H9 (cell line): ENCODE data around the gene SPRR5. TPM values are rescaled to one million over a fixed set of nuclear protein-coding genes. Genes with fewer than 3 reads are reported as not detected.

Experiments used
- DNase-seq: peaks from one replicate; pipeline ENCODE4 v3.0.0-alpha.2; 2017
- H2AFZ ChIP-seq: one replicate; pipeline ENCODE4 v1.6.1; 2013; ENCODE audit warnings: mild to moderate bottlenecking, low read length, control low read depth, moderate library complexity
- H2AK5ac ChIP-seq: 2 replicates; pipeline ENCODE4 v1.6.1; 2013; ENCODE audit warnings: low read length, control low read depth, mixed read lengths; ENCODE audit not compliant: insufficient read length
- H2BK120ac ChIP-seq: one replicate; pipeline ENCODE4 v1.6.1; 2013; ENCODE audit warnings: low read depth, mild to moderate bottlenecking, low read length, control low read depth, inconsistent platforms; ENCODE audit not compliant: poor library complexity, severe bottlenecking
- H2BK12ac ChIP-seq: 2 replicates; pipeline ENCODE4 v1.6.1; 2013; ENCODE audit warnings: low read length, control low read depth, mixed read lengths, low read depth; ENCODE audit not compliant: insufficient read length
- H2BK15ac ChIP-seq: 2 replicates; pipeline ENCODE4 v1.6.1; 2013; ENCODE audit warnings: low read depth, low read length, control low read depth
- H2BK20ac ChIP-seq: one replicate; pipeline ENCODE4 v1.6.1; 2013; ENCODE audit warnings: low read depth, mild to moderate bottlenecking, low read length, control low read depth, inconsistent platforms; ENCODE audit not compliant: poor library complexity, severe bottlenecking
- H2BK5ac ChIP-seq: 2 replicates; pipeline ENCODE4 v1.6.1; 2013; ENCODE audit warnings: low read length, control low read depth, mixed read lengths; ENCODE audit not compliant: insufficient read length
- H3K14ac ChIP-seq: 2 replicates; pipeline ENCODE4 v1.6.1; 2013; ENCODE audit warnings: low read length, control low read depth; ENCODE audit not compliant: insufficient read depth
- H3K18ac ChIP-seq: 2 replicates; pipeline ENCODE4 v1.6.1; 2013; ENCODE audit warnings: low read depth, mild to moderate bottlenecking, mixed read lengths, low read length, control low read depth; ENCODE audit not compliant: insufficient read length
- H3K23ac ChIP-seq: 2 replicates; pipeline ENCODE4 v1.6.1; 2013; ENCODE audit warnings: low read length, control low read depth, mixed read lengths, low read depth; ENCODE audit not compliant: insufficient read length
- H3K23me2 ChIP-seq: 2 replicates; pipeline ENCODE4 v1.6.1; 2013; ENCODE audit warnings: low read depth, mild to moderate bottlenecking, mixed read lengths, low read length, control low read depth; ENCODE audit not compliant: insufficient read length, poor library complexity, severe bottlenecking
- H3K27ac ChIP-seq: 2 replicates; pipeline ENCODE4 v1.5.1; 2013; ENCODE audit warnings: low read length, control low read depth, mixed read lengths, low read depth; ENCODE audit not compliant: insufficient read length
- H3K27me3 ChIP-seq: 2 replicates; pipeline ENCODE4 v1.6.1; 2013; ENCODE audit warnings: low read length, control low read depth, inconsistent platforms; ENCODE audit not compliant: insufficient read depth
- H3K4ac ChIP-seq: 2 replicates; pipeline ENCODE4 v1.6.1; 2013; ENCODE audit warnings: low read depth, mild to moderate bottlenecking, control low read depth, inconsistent platforms, low read length, moderate library complexity
- H3K4me1 ChIP-seq: 2 replicates; pipeline ENCODE4 v1.6.1; 2013; ENCODE audit warnings: low read length, control low read depth, inconsistent platforms; ENCODE audit not compliant: insufficient read depth
- H3K4me2 ChIP-seq: 2 replicates; pipeline ENCODE4 v1.6.1; 2013; ENCODE audit warnings: low read length, control low read depth, mixed read lengths; ENCODE audit not compliant: insufficient read length, insufficient read depth
- H3K56ac ChIP-seq: 2 replicates; pipeline ENCODE4 v1.6.1; 2013; ENCODE audit warnings: low read depth, mild to moderate bottlenecking, mixed read lengths, low read length, control low read depth; ENCODE audit not compliant: insufficient read length
- H3K79me1 ChIP-seq: 2 replicates; pipeline ENCODE4 v1.6.1; 2013; ENCODE audit warnings: low read depth, mild to moderate bottlenecking, moderate library complexity, low read length, control low read depth, inconsistent platforms; ENCODE audit not compliant: insufficient read depth, poor library complexity, severe bottlenecking
- H3K79me2 ChIP-seq: 2 replicates; pipeline ENCODE4 v1.6.1; 2013; ENCODE audit warnings: low read length, control low read depth, inconsistent platforms; ENCODE audit not compliant: insufficient read depth
- H3K9ac ChIP-seq: 2 replicates; pipeline ENCODE4 v1.6.1; 2013; ENCODE audit warnings: low read length, control low read depth, mixed read lengths; ENCODE audit not compliant: insufficient read length; ENCODE audit errors: extremely low read depth
- H3K9me3 ChIP-seq: one replicate; pipeline ENCODE4 v1.6.1; 2013; ENCODE audit warnings: low read depth, low read length, inconsistent platforms; ENCODE audit not compliant: control insufficient read depth
- H3T11ph ChIP-seq: one replicate; pipeline ENCODE4 v1.6.1; 2013; ENCODE audit warnings: mild to moderate bottlenecking, low read length, control low read depth, inconsistent platforms
- H4K20me1 ChIP-seq: one replicate; pipeline ENCODE4 v1.6.1; 2013; ENCODE audit not compliant: control insufficient read depth, insufficient read length, insufficient read depth
- H4K5ac ChIP-seq: 2 replicates; pipeline ENCODE4 v1.6.1; 2013; ENCODE audit warnings: low read depth, mild to moderate bottlenecking, mixed read lengths, low read length, control low read depth; ENCODE audit not compliant: insufficient read length
- H4K8ac ChIP-seq: replicated peaks from 2 replicates; pipeline ENCODE4 v1.6.1; 2013; ENCODE audit warnings: low read length, control low read depth, mixed read lengths, low read depth; ENCODE audit not compliant: insufficient read length
- H4K91ac ChIP-seq: 2 replicates; pipeline ENCODE4 v1.6.1; 2013; ENCODE audit warnings: low read depth, mild to moderate bottlenecking, moderate library complexity, mixed read lengths, low read length, control low read depth; ENCODE audit not compliant: insufficient read length
- H3K27ac Mint-ChIP-seq, 3 experiments: 2 replicates in 2 of 3; 3 replicates in 1 of 3; pipeline ENCODE4 v1.8.0; 2020 to 2021; ENCODE audit warnings: mixed read lengths in 3 of 3, mild to moderate bottlenecking in 1 of 3, moderate library complexity in 1 of 3
- H3K27me3 Mint-ChIP-seq: 2 replicates; pipeline ENCODE4 v1.8.0; 2021; ENCODE audit warnings: low read depth, mild to moderate bottlenecking, moderate library complexity, mixed read lengths
- H3K36me3 Mint-ChIP-seq, 3 experiments: 2 replicates in 2 of 3; 3 replicates in 1 of 3; pipeline ENCODE4 v1.8.0; 2020 to 2021; ENCODE audit warnings: low read depth in 3 of 3, mixed read lengths in 3 of 3; ENCODE audit not compliant: insufficient read depth in 1 of 3
- H3K4me1 Mint-ChIP-seq, 2 experiments: 2 replicates each; pipeline ENCODE4 v1.8.0; 2020; ENCODE audit warnings: mixed read lengths in 2 of 2
- H3K4me3 Mint-ChIP-seq, 2 experiments: 2 replicates in 1 of 2; 3 replicates in 1 of 2; pipeline ENCODE4 v1.8.0; 2020 to 2021; ENCODE audit warnings: mild to moderate bottlenecking in 2 of 2, mixed read lengths in 2 of 2, moderate library complexity in 1 of 2
- H3K9me3 Mint-ChIP-seq, 2 experiments: 2 replicates in 1 of 2; 3 replicates in 1 of 2; pipeline ENCODE4 v1.8.0; 2020; ENCODE audit warnings: mild to moderate bottlenecking in 2 of 2, mixed read lengths in 2 of 2, moderate library complexity in 1 of 2
- WGBS: extraction: QIAGEN DNeasy Blood & Tissue Kit; methylation state at CpG from one replicate; pipeline ENCODE4 v1.1.7; 2013; ENCODE audit warnings: missing lambda C conversion rate, low lambda C conversion rate, mixed read lengths; ENCODE audit not compliant: insufficient read length; ENCODE audit errors: extremely low coverage; 5-methylcytosine and 5-hydroxymethylcytosine counted together
- total RNA-seq: library from RNA; stranded (reverse); gene quantifications from 2 replicates; pipeline ENCODE4 v1.2.1, GENCODE V29; 2021
- TF ChIP-seq, protein P1 (sequence below): fragments of 200-600 bp; sonication (generic); conservative IDR thresholded peaks from 3 replicates; pipeline ENCODE4 v1.8.0; 2021; ENCODE audit warnings: antibody characterized with exemption, mild to moderate bottlenecking

SPRR5 gene
- total RNA-seq, 1 experiment from 2014 or later: not detected

DNA sequence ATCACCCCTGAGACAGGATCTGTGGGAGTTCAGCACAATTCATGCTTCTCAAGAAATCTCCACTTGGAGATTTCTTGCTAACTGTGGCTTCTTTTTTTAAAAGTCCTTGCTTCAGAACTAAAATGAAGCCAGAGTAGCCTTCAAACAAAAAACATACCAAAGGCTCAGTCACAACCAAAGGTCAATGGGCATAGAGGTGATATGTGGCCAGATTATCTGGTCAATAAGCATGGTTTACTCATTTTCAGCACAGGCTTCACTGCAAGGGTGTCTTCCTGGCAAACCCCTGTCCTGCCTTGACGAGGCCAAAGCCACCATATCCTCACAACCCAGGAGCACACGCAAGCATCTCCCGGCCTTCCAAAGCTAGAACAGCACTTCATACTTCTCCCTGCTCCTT, 12.3 kb downstream of the SPRR5 start:
- Histone ChIP-seq H3K4me2 (no peak overlapping the region), H2BK5ac (no peak overlapping the region), H3K18ac (no peak overlapping the region), H2BK120ac (no peak overlapping the region), H4K8ac (no peak overlapping the region), H2BK15ac (no peak overlapping the region), H3K56ac (no peak overlapping the region), H4K91ac (no peak overlapping the region), H3K4me1 (no peaks in the 10 kb centered on the region), H3K9ac (no peak overlapping the region), H2AFZ (no peak overlapping the region), H3K27ac (no peak overlapping the region), H3K4ac (no peak overlapping the region), H3K23me2 (no peaks in the 10 kb centered on the region), H2BK12ac (no peak overlapping the region), H3K79me2 (no peaks in the 10 kb centered on the region), H2AK5ac (no peak overlapping the region), H3K27me3 (no peaks in the 10 kb centered on the region), H4K20me1 (no peaks in the 10 kb centered on the region), H2BK20ac (no peak overlapping the region), H3K14ac (no peak overlapping the region), H3K79me1 (no peaks in the 10 kb centered on the region), H3T11ph (no peak overlapping the region), H4K5ac (no peak overlapping the region), H3K23ac (no peak overlapping the region), H3K9me3 (no peaks in the 10 kb centered on the region)
- Mint-ChIP-seq H3K27me3 (peaks cover 2% of the 10 kb centered on the region; the same call in 1 of the 2 replicates), H3K4me3 (no peak overlapping the region), H3K9me3 (peaks cover 0 to 26% of the 10 kb centered on the region in 2 experiments; a peak in 4 of 5 replicates), H3K4me1 (no peaks in the 10 kb centered on the region), H3K36me3 (no peaks in the 10 kb centered on the region), H3K27ac (no peak overlapping the region)
- TF ChIP-seq, protein P1, sequence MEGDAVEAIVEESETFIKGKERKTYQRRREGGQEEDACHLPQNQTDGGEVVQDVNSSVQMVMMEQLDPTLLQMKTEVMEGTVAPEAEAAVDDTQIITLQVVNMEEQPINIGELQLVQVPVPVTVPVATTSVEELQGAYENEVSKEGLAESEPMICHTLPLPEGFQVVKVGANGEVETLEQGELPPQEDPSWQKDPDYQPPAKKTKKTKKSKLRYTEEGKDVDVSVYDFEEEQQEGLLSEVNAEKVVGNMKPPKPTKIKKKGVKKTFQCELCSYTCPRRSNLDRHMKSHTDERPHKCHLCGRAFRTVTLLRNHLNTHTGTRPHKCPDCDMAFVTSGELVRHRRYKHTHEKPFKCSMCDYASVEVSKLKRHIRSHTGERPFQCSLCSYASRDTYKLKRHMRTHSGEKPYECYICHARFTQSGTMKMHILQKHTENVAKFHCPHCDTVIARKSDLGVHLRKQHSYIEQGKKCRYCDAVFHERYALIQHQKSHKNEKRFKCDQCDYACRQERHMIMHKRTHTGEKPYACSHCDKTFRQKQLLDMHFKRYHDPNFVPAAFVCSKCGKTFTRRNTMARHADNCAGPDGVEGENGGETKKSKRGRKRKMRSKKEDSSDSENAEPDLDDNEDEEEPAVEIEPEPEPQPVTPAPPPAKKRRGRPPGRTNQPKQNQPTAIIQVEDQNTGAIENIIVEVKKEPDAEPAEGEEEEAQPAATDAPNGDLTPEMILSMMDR: no peak
- no peak for DNase-seq
- WGBS: no CpG with 5 or more reads among the region's 3 CpGs
